HG02852 (cell line): ENCODE results near the gene CRAMP1.
"Not testable (repeated sequence)": the region's sequence is repeated elsewhere in the genome, so short reads cannot be mapped to it uniquely, and the experiment has no call there.

Experiments
- ATAC-seq: cut with Tn5 transposase; IDR thresholded peaks from one replicate; pipeline ENCODE4 v1.9.1; 2021; ENCODE audit warnings: mild to moderate bottlenecking, moderate library complexity; ENCODE audit not compliant: unreplicated experiment

CRAMP1 gene

GRCh38 chr16:1709356-1709755 lies 97.2 kb downstream of the CRAMP1 start:
- ATAC-seq, result no peak

- ATAC-seq, result no peak
Measured at GRCh38 chr16:1710811-1711507, 98.8 kb downstream of the CRAMP1 start.

- ATAC-seq, result no peak
Measured at GRCh38 chr16:1712791-1713261, 100.7 kb downstream of the CRAMP1 start.

DNA sequence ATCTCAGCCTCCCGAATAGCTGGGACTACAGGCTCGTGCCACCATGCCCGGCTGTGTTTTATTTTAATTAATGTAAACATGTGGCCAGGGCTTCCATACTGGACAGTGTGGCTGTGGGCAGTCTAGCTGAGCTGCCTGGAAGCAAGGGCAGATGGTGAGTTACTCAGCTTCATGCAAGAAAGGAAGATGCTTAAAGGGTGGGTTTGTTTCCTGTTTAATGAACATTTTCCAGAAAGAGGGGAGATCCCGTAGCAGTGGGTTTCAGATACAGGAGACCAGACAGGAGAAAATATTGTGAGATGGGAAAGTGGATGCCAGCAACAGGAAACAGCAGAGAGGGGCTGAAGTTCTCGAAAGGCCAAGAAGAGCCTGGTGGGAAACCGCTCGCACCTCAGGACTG lies 101.2 kb downstream of the CRAMP1 start:
- ATAC-seq, result no peak

DNA sequence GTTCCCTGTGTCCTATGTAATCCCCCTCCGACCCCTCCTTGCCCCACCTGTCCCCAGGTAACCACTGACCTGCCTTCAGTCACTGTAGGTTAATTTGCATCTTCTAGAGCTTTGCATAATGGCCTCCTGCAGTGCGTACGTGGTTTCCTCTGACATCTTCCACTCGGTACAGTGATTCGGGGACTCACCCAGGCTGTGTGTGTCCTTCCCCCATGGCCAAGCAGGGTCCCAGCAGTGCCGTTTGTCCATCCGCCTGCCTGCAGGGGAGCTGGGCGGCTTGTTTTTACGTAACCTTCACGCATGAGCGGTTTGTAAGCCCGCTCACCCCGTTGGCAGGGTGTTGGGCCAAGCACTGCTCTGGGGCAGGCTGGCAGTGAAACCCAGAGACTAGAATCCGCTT lies 101.8 kb downstream of the CRAMP1 start:
- ATAC-seq, result no peak

DNA sequence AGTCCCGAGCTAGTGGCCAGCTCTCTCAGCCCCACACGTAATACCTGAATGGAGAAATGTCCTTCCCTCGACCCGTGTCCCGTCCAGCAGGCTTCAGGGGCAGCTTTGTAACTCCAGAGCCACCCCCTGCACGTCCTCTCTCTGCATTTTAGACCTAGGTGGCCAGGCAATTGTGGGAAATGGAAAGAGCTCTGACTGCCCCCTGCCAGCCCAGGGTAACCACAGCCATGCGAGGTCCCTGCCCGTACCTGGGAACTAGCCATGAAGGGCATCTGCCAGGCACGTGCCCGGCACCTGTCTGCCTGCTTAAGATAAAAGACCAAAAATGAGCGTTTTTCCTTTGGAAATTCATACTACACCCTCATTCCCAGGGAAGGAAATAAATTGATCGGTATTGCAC lies 103.1 kb downstream of the CRAMP1 start:
- ATAC-seq, result no peak

GRCh38 chr16:1718236-1718635 lies 106.1 kb downstream of the CRAMP1 start:
- not testable (repeated sequence) for ATAC-seq

DNA sequence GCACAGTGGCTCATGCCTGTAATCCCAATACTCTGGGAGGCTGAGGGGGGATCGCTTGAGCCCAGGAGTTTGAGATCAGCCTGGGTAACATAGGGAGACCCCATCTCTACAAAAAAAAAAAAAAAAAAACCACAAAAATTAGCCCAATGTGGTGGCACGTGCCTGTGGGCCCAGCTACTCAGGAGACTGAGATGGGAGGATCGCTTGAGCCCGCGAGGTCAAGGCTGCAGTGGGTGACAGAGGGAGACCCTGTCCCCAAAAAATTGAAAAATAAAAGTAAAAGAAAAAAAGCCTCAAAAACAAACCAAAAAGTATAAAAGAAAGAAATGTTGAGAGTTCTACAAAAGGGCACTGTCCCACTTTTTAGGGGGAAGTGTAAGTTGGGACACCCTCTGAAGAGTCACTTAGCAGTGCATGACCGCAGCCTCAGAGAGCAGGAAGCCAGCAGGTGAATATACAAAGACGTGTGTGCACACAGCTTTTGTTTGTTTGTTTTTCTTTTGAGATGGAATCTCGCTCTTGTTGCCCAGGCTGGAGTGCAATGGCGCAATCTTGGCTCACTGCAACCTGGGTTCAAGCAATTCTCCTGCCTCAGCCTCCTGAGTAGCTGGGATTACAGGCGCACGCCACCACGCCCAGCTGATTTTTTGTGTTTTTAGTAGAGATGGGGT lies 107.5 kb downstream of the CRAMP1 start:
- ATAC-seq, result not testable (repeated sequence)

DNA sequence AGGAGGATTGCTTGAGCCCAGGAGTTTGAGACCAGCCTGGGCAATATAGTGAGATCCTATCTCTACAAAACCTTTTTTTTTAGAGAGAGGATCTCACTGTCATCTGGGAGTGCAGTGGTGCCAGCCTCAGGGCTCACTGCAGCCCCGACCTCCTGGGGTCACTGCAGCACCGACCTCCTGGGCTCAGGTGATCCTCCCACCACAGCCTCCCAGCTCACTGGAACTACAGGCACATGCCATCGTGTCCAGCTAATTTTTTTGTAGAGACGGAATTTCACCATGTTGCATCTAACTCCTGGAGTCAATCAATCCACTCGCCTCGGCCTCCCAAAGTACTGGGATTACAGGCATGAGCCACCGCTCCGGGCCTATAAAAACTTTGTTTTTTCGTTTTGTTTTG lies 109.2 kb downstream of the CRAMP1 start:
- no peak for ATAC-seq

- ATAC-seq, result no peak
Measured at GRCh38 chr16:1723450-1724147, 111.4 kb downstream of the CRAMP1 start.

DNA sequence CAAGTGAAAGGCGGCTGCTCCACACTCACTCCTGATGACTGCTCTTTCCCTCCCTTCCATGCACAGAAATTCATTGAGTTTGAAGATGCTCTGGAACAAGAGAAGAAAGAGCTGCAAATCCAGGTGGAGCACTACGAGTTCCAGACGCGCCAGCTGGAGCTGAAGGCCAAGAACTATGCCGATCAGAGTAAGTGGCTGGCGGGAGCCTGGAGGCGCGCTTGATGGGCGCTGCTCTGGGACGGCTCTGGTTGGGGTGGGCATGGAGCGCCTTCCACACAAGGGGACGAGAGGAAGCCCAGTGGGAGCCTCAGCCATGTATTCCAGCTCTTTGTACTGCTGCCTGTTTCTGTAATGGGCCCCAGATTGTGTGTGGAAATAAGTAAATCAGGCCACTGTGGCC lies 112.3 kb downstream of the CRAMP1 start:
- ATAC-seq, result no peak

DNA sequence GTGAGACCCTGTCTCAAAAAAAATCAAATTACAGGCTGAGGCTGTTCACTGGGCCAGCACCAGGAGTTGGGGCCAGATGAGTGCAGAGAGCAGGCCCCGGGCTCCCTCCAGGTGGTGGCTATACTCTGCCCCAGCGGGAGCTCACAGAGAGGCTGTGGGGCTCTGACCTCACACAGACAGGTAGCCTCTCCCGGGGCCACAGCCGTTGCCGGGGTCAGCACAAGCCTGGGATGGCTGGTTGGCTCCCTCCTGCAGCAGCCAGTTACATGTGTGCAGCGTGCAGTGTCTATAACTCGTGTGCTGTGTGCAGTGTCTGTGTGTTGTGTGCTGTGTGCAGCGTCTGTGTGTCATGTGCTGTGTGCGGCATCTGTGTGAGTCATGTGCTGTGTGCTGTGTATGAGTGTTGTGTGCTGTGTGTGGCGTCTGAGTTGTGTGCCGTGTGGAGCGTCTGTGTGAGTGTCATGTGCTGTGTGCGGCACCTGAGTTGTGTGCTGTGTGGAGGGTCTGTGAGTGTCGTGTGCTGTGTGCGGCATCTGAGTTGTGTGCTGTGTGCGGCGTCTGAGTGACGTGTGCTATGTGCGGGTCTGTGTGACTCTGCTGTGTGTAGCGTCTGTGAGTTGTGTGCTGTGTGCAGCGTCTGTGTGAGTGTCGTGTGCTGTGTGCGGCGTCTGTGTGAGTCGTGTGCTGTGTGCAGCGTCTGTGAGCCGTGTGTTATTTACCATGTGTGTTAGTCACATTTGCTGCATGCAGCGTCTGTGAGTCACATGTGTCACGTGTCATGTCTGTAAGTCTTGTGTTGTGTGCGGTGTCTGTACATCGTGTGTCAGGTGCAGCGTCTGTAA lies 114.7 kb downstream of the CRAMP1 start:
- ATAC-seq, result no peak
